GM21717 (cell line): Measurements from ENCODE around the gene ITPA.

ENCODE experiments used
- ATAC-seq: cut with Tn5 transposase; IDR thresholded peaks from one replicate; pipeline ENCODE4 v1.9.1; 2021; ENCODE audit warnings: mild to moderate bottlenecking, moderate library complexity; ENCODE audit not compliant: unreplicated experiment

The ITPA gene

DNA sequence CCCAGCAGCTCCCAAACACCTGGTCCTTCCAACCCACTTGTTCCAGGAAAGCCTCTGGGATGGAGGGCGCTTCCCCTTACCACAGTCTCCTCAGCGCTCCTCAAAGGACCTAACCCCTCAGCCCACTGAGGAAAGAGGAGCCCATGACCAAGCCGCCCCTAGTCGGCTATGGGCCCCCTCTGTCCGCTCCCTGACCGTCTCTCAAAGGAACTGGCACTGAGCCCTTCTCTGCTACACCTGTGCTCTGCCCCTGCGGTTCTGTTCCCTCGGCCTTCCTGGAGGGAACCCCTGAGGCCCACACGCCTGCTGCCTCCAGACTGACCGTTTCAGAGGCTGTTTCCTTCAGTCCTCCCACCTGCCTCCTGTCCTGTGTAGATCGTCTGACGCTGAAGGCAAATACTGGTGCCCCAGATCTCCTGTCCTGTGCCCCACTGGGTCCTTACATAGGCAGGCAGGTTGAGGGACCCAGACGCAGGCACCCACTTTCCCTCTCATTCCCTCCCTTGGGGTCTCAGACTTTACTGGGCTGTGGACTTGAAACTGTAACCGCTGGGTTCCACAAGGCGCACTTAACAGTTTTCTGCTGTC is 31.6 kb downstream of the ITPA start:
- ATAC-seq = no peak

DNA sequence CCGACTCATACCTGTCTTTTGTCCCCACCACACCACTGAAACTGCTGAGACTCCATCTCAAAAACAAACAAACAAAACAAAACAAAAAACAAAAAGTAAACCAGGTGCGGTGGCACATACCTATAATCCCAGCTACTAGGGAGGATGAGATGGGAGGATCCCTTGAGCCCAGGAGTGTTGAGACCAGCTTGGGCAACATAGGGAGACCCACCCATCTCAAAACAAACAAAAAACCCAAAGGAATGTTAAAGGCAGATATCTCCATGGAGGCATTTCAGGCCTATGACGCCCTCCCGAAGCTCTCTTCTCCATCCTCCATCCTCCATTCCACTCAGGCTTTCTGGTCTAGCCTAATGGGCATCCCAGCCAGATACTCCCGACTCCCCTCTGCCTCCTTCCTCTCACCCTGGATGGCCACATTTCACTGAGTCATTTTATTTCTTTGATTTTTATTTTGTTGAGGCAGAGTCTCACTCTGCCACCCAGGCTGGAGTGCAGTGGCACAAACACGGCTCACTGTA is 32.9 kb downstream of the ITPA start:
- no peak for ATAC-seq

DNA sequence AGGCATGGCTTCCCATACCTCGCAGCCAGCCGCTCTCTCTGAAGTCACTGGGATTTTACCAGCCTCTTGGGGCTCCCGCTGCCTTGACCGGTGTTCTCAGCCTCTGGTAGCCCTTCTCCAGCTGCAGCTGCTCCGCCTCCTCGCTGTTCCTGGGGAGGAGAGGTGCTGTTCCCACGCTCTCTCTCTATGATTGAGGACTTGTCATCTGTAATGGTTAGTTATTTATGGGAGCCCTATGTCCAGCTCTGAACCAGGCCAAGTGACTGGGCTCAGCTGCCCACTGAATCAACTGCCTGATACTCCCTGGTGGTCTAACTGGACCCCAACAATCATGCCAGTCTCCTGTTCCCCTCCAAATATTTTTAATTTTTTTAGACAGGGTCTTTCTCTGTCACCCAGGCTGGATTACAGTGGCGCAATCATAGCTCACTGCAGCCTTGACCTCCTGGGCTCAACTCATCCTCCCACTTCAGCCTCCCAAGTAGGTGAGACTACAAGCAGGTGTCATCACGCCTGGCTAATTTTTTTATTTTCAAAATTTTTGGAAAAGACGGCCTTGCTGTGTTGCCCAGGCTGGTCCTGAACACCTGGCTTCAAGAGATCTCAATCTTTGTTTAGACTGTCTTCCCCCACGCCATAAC is 34.5 kb downstream of the ITPA start:
- no peak for ATAC-seq

DNA sequence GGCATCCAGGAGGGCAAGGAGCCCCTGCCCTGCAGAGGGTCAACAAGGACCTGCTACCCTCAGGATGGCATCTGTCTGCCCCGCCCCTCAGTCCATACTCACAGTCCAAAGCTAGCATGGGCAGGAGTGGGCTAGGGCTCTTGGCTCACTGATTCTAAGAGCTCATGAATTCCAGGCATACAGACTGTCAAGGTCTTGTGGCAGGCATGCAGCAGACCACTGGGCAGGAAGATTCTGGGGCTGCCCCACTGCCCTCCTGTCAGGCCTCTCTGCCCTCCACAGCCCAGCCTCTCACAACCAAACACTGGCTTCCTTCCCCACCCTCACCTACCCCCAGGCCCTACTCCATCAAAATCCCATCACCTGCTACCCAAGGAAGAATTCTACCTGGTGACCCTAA is 35.3 kb downstream of the ITPA start:
- ATAC-seq = no peak

DNA sequence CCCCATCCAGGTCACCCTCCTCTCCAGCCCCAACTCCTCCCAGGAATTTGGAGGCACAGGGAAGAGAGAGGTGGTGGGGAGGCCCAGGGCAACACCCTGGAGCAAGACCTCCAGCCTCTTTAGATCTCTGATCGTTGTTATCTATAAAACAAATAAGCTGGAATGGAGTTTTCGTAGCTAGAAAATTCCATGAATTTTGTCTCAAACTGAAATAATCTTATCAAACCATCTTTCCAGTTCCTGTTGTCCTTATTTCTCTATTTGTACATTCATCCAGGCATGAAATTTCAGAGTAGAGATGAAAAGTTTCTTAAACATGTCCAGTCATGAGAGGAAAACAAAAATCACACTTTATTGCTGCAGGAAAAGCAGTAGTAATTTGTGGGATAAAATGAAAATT is 35.9 kb downstream of the ITPA start:
- ATAC-seq = no peak

GRCh38 chr20:3245711-3246110 is 36.4 kb downstream of the ITPA start:
- ATAC-seq = no peak

- ATAC-seq = no peak
Measured at GRCh38 chr20:3246682-3247081, 37.4 kb downstream of the ITPA start.

DNA sequence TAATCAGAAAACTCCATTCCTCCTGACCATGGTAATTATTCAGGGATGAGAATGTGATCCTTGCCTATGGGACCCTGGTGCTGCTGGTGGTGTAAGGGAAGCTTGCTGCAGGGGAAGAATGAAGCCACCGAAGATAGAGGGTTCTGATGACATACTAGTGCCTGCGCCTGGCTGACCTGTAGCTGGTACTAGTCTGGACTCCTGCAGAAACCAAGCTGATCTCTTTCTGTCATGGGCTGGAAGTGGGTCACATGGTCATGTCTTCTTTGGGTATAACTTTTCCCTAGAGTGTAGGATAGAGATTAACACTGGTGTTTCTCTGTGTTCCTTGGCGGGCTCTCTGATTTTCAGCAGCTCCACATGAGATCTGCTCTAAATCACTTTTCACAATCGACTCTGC is 38.3 kb downstream of the ITPA start:
- no peak for ATAC-seq

DNA sequence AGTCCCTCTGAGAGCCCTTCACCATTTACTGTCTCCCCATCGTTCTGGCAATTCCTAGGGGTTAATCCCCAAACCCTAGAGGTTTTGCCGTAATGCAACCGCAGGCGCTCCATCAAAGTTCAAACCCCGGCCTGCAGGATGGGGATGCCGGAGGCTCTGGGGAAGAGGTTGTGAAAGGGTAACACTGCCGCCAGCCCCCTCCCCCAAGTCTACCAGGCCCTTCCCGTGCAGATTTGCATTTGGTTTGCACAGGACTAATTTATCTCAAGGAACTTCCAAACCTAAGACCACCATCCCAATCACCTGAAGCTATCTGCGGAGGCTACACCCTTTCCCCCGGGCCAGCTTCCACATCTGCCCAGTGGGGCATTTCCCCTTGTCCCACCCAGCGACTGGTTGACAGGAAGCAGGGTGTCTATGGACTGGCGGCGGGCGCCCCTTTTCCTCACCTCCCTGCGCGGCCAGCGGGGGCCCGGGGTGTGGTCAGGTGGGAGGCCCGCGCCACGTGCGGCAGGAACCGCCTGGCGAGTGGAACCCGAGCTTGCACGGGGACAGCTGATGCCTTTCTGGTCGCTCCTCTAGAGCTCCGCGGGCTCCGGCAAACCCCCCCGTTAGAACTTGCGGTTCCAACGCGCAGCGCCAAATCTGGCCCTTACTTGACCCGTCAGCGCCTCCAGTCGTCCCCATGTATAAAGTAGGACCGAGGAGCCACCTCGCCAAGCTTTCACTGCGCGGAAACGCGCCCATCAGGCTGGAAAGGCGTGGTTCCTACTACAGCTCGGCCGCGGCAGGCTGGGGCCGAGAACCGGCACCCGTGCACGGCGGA is 39.1 kb downstream of the ITPA start:
- ATAC-seq = no peak

GRCh38 chr20:3248993-3249347 is 39.7 kb downstream of the ITPA start:
- ATAC-seq = no peak

GRCh38 chr20:3250091-3250504 is 40.8 kb downstream of the ITPA start:
- no peak for ATAC-seq

- ATAC-seq = no peak
Measured at GRCh38 chr20:3251806-3252205, 42.5 kb downstream of the ITPA start.

DNA sequence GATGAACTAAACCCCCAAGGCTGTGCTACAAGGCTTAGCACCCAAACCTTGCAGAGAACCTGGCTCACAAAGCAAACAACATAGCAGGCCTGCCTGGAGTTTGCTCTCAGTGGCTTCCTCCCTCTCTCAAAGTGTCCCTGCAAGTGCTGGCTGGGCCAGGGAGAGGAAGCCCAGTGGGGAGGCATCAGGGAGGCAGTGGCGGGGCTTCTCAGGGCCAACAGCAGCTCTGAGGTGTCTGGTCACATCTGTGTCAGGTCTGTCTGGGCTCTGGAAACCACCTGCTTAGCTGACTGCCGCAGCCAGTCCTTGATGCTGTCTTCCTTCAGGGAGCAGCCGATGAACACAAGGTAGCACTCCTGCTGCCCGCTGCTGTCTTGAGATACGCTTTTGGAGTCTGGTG is 46.4 kb downstream of the ITPA start:
- ATAC-seq = no peak

- no peak for ATAC-seq
Measured at GRCh38 chr20:3258429-3258828, 49.1 kb downstream of the ITPA start.

- ATAC-seq = no peak
Measured at GRCh38 chr20:3262566-3262965, 53.3 kb downstream of the ITPA start.

GRCh38 chr20:3270051-3270450 is 60.8 kb downstream of the ITPA start:
- no peak for ATAC-seq

GRCh38 chr20:3273371-3273770 is 64.1 kb downstream of the ITPA start:
- ATAC-seq = no peak
